Thoracic aorta (tissue), 2 donors: ENCODE data around the gene KCNA5. TPM values are rescaled to one million over a fixed set of nuclear protein-coding genes. Genes with fewer than 3 reads are reported as not detected.

Experiments
- ATAC-seq: fragments of 150-250 bp; one replicate; pipeline ENCODE4 v1.8.0; 2017; ENCODE audit warnings: low read depth; ENCODE audit not compliant: insufficient number of reproducible peaks, low FRiP score
- DNase-seq: peaks from one replicate; pipeline ENCODE4 v3.0.0-alpha.2; 2020; ENCODE audit warnings: low spot score
- H3K27ac ChIP-seq, 2 donors: fragments of 200-600 bp; sonication (generic); 1 replicate in 1 of 2; 2 replicates in 1 of 2; pipeline ENCODE4 v1.5.1; 2016; ENCODE audit warnings: mild to moderate bottlenecking in 2 of 2, moderate library complexity in 2 of 2
- H3K27me3 ChIP-seq: fragments of 200-600 bp; sonication (generic); replicated peaks from 2 replicates; pipeline ENCODE4 v1.6.0; 2016; ENCODE audit warnings: mild to moderate bottlenecking; ENCODE audit not compliant: insufficient read depth
- H3K36me3 ChIP-seq: fragments of 200-600 bp; sonication (generic); one replicate; pipeline ENCODE4 v1.5.1; 2016
- H3K4me1 ChIP-seq, 2 donors: fragments of 200-600 bp; sonication (generic); 1 replicate in 1 of 2; 2 replicates in 1 of 2; pipeline versions ENCODE4 v1.5.1 to v1.6.0; 2016; ENCODE audit warnings: low read depth in 2 of 2, mild to moderate bottlenecking in 1 of 2; ENCODE audit not compliant: control insufficient read depth in 1 of 2
- H3K4me3 ChIP-seq: fragments of 200-600 bp; sonication (generic); 2 replicates; pipeline ENCODE4 v1.5.1; 2016; ENCODE audit warnings: mild to moderate bottlenecking
- H3K9me3 ChIP-seq: fragments of 200-600 bp; sonication (generic); 2 replicates; pipeline ENCODE4 v1.5.1; 2016
- total RNA-seq, 2 donors: library from RNA; depleted of rRNA; stranded (reverse); fragments of >200 nt; gene quantifications; one replicate each; pipeline versions ENCODE4 v1.1.0 to v1.2.3, GENCODE V29; 2016
- TF ChIP-seq, protein P1 (sequence below): fragments of 200-600 bp; sonication (generic); IDR thresholded peaks from one replicate; pipeline ENCODE4 v1.5.1; 2019; ENCODE audit warnings: antibody characterized with exemption

The KCNA5 gene
- total RNA-seq, 2 donors from 2014 or later, result 58.8 to 91.7 TPM

DNA sequence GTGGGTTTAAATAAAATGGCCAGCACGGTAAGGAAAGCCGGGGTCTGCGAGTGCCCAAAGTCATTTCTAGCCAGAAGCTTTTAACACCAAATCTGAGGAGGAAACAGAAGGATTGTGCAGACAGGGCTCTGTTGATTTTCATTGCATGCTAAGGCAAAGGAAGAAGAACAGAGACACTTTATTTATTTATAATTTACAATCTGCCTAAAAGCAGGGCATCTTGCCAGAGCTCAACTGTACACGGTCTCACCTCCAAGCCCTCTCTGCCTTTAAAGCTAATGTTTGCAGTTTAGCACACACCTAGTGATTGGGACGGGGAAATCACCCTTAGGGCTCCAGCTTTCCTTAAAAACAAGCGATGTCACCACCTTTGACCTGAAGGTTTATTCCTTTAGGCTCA, 4.0 kb downstream of the KCNA5 start:
- peaks cover 2% of the 10 kb centered on the region for H3K36me3 ChIP-seq
- DNase-seq, result no peak
- no peaks in the 10 kb centered on the region for H3K27me3 ChIP-seq
- TF ChIP-seq, protein P1, sequence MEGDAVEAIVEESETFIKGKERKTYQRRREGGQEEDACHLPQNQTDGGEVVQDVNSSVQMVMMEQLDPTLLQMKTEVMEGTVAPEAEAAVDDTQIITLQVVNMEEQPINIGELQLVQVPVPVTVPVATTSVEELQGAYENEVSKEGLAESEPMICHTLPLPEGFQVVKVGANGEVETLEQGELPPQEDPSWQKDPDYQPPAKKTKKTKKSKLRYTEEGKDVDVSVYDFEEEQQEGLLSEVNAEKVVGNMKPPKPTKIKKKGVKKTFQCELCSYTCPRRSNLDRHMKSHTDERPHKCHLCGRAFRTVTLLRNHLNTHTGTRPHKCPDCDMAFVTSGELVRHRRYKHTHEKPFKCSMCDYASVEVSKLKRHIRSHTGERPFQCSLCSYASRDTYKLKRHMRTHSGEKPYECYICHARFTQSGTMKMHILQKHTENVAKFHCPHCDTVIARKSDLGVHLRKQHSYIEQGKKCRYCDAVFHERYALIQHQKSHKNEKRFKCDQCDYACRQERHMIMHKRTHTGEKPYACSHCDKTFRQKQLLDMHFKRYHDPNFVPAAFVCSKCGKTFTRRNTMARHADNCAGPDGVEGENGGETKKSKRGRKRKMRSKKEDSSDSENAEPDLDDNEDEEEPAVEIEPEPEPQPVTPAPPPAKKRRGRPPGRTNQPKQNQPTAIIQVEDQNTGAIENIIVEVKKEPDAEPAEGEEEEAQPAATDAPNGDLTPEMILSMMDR, result no peak
- peaks cover 0 to 45% of the 10 kb centered on the region in 2 donors for H3K4me1 ChIP-seq
- no peaks in the 10 kb centered on the region for H3K9me3 ChIP-seq
- ATAC-seq, result no peak
- H3K27ac ChIP-seq, result peak overlapping the region; percentile 91 to 96
- peak overlapping the region; percentile 82 for H3K4me3 ChIP-seq

DNA sequence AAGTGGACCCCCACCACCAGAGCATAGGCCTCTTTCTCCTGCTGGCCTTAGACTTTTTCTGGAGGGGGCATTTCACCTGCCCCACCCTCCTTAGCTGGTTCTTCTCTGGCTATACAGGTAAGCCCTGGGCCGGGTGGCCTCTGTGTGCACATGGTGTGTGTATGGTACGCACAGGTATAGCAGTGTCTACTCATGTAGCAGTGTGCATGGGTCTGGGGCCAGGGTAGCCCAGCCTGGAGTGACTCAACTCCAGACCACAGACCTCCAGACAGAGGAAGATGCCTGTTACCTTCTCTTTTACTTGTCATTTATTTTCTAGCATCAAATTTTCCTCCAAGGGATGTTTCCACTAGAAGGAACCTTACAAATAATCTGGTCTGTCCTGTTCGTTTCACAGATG, 6.9 kb downstream of the KCNA5 start:
- Histone ChIP-seq H3K9me3 (no peaks in the 10 kb centered on the region), H3K36me3 (peaks cover 2% of the 10 kb centered on the region), H3K4me3 (no peak overlapping the region), H3K4me1 (peaks cover 0 to 29% of the 10 kb centered on the region in 2 donors), H3K27ac (peak overlapping the region in 1 of 2 donors; percentile 37), H3K27me3 (no peaks in the 10 kb centered on the region)
- TF ChIP-seq, protein P1, result no peak
- DNase-seq (no peak), ATAC-seq (no peak)

DNA sequence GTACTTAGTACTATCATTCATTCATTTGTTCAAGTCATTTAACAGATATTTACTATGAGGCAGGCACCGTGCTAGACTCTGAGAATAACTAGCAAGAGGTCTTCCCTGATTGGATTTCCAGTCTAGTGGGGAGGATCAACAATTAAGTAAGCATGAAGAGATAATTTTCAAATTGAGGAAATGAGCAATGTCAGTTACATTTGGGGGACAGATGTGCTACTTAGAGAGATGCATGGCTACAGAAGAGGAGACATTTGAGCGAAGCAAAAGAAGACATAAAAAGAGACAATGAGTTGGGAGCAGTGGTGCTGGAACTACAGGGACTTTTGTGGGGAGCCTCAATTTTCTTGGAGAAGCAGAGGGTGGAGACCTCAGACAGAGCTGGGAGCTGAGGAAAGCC, 7.7 kb downstream of the KCNA5 start:
- TF ChIP-seq, protein P1, result no peak
- DNase-seq (no peak), ATAC-seq (no peak)
- no peaks in the 10 kb centered on the region for H3K9me3 ChIP-seq
- no peak overlapping the region for H3K4me3 ChIP-seq
- no peak overlapping the region for H3K27ac ChIP-seq
- peaks cover 0 to 29% of the 10 kb centered on the region in 2 donors for H3K4me1 ChIP-seq
- peaks cover 2% of the 10 kb centered on the region for H3K36me3 ChIP-seq
- no peaks in the 10 kb centered on the region for H3K27me3 ChIP-seq

DNA sequence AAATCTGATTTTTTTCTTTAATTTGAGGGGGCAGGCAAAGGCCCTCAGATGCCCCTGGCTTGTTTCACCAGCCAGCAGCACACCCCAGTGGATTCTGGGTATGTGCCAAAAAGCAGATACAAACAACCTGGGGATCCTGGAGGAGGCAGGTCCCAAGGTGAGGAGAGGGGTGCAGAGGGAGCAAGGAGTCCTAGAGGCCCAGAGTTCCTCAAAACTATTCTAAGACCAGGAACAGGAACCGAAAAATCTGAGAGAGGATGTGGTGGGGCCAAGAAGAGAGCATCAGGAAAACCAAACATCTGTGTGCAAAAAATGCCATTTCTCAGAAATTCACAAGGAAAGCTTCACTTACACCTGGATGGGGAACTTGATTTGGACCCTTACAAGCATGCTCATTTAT, 8.2 kb downstream of the KCNA5 start:
- peaks cover 0 to 29% of the 10 kb centered on the region in 2 donors for H3K4me1 ChIP-seq
- ATAC-seq, result no peak
- TF ChIP-seq, protein P1, result no peak

DNA sequence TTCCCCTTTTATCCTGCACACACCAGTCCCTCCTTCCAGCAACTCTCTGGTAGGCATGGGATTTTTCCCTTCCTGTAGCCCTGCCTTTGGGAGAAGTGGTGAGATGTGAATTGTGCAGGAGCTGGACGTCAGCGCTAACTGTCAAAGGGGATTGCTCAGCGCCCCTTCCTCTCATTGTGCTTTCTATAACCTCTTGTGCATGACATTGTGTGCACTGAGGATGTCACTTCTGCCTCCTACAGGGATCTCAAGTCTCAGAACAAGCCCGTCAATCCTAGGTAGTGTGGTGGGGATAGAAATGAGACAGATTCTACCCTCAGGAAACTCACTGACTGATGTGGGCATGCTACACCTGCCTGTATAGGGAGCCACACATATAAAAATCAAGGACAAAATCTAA, 8.7 kb downstream of the KCNA5 start:
- DNase-seq, result no peak
- Histone ChIP-seq H3K27ac (no peak overlapping the region), H3K27me3 (no peaks in the 10 kb centered on the region), H3K4me1 (peaks cover 0 to 29% of the 10 kb centered on the region in 2 donors), H3K36me3 (peaks cover 2% of the 10 kb centered on the region), H3K4me3 (no peak overlapping the region), H3K9me3 (no peaks in the 10 kb centered on the region)
- TF ChIP-seq, protein P1, result no peak
- no peak for ATAC-seq

More for the DNA sequence above, 8.2 kb downstream of the KCNA5 start:
- Histone ChIP-seq H3K27me3 (no peaks in the 10 kb centered on the region), H3K9me3 (no peaks in the 10 kb centered on the region), H3K36me3 (peaks cover 2% of the 10 kb centered on the region), H3K27ac (no peak overlapping the region), H3K4me3 (no peak overlapping the region)
- DNase-seq, result no peak
